Activated T-helper 1 cell treated with anti-CD3 and anti-CD28 coated beads, Interleukin-12 subunit alpha, Interleukin-12 subunit beta, Interleukin-2, Interleukin-4 antibody, amounts not matched to agents 30 ng/mL and 10 ng/mL and 1 ng/mL, durations not matched to agents 14 hours and 24 hours and 36 hours (primary cell): Measurements from ENCODE around the gene CARD19. TPM values are rescaled to one million over a fixed set of nuclear protein-coding genes. Genes with fewer than 3 reads are reported as not detected.

Experiments
- DNase-seq: peaks from one replicate; pipeline ENCODE4 v3.0.0; 2021; ENCODE audit warnings: low spot score
- H3K27ac Mint-ChIP-seq: one replicate; pipeline ENCODE4 v1.8.0; 2021; ENCODE audit warnings: mild to moderate bottlenecking, mixed read lengths
- H3K27me3 Mint-ChIP-seq: one replicate; pipeline ENCODE4 v1.8.0; 2022; ENCODE audit warnings: mild to moderate bottlenecking, moderate library complexity, mixed read lengths; ENCODE audit not compliant: insufficient read depth
- H3K36me3 Mint-ChIP-seq: one replicate; pipeline ENCODE4 v1.8.0; 2021; ENCODE audit warnings: low read depth, mixed read lengths
- H3K4me1 Mint-ChIP-seq: one replicate; pipeline ENCODE4 v1.8.0; 2021; ENCODE audit warnings: low read depth, mixed read lengths
- H3K4me3 Mint-ChIP-seq: one replicate; pipeline ENCODE4 v1.8.0; 2021; ENCODE audit warnings: mild to moderate bottlenecking, moderate library complexity, mixed read lengths
- H3K9me3 Mint-ChIP-seq: one replicate; pipeline ENCODE4 v1.8.0; 2021; ENCODE audit warnings: mixed read lengths
- intact Hi-C: fragments of 100-400 bp; cut with micrococcal nuclease; formaldehyde crosslinking; loops from one replicate; pipeline ENCODE4 v1.15.1; 2024
- total RNA-seq: library from RNA; stranded (reverse); gene quantifications from 2 replicates; pipeline ENCODE4 v1.2.3, GENCODE V29; 2022

CARD19 gene
- total RNA-seq, 1 donor from 2014 or later: 41.7 TPM

DNA sequence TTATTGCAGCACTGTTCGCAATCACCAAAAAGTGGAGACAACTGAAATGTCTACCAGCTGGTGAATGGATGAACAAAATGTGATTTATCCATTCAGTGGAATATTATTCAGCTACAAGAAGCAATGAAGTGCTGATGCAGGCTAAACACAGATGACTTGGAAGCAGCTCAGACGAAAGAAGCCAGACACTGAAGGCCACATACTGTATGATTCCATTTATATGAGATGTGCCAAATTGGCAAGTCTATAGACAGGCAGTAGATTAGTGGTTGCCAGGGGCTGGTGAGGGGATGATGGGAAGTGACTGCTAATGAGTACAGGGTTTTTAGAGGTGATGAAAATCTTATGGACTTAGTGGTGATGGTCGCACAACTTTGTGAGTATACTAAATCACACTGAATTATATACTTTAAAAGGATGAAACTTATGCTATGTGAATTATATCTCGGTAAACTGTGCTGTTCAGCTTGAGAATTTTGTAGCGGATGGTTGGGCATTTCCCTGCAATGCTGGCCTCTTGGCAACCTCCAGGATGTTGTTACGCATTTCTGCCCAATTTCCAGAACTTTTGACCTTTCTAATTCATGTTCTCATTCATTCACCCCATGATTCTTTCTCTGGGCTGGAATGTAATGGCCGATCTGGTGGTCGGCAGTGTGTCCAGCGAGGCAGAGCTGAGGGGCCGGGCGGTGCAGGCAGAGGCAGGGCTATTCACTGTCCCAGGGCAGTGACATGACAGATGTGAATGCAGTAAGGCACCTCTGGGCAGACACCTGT, 66.0 kb downstream of the CARD19 start:
- Mint-ChIP-seq H3K4me3 (no peak overlapping the region), H3K4me1 (peaks cover 7% of the 10 kb centered on the region), H3K27me3 (peaks cover 4% of the 10 kb centered on the region), H3K9me3 (no peaks in the 10 kb centered on the region), H3K27ac (no peak overlapping the region), H3K36me3 (no peaks in the 10 kb centered on the region)
- DNase-seq: no peak
- intact Hi-C loops: loop anchor here (2.0 kb wide), 1 partner anchor 23 kb away; the partner anchor contains the start of gene WNK2

Other genes with a start within 250 kb of the CARD19 start
- 7.2 and 8.1 TPM in 2 replicates for gene ZNF484, start 218.2 kb upstream of the CARD19 start, total RNA-seq
- 43.9 and 44.0 TPM in 2 replicates for gene FGD3, start 148.7 kb upstream of the CARD19 start, total RNA-seq
- gene SUSD3, start 37.5 kb upstream of the CARD19 start, total RNA-seq: 31.7 and 33.2 TPM in 2 replicates
- gene NINJ1, start 38.0 kb downstream of the CARD19 start, total RNA-seq: 94.2 and 95.3 TPM in 2 replicates
- gene WNK2, start 87.9 kb downstream of the CARD19 start, total RNA-seq: 2.2 and 3.0 TPM in 2 replicates